Measurements from ENCODE around the gene SND1. TPM values are rescaled to one million over a fixed set of nuclear protein-coding genes. Genes with fewer than 3 reads are reported as not detected.

SND1 gene
- total and polyA plus RNA-seq, 2 donors (not counting 3 experiments of a cell fraction or from before 2014, with no cell fraction given), result 116 to 249 TPM

DNA sequence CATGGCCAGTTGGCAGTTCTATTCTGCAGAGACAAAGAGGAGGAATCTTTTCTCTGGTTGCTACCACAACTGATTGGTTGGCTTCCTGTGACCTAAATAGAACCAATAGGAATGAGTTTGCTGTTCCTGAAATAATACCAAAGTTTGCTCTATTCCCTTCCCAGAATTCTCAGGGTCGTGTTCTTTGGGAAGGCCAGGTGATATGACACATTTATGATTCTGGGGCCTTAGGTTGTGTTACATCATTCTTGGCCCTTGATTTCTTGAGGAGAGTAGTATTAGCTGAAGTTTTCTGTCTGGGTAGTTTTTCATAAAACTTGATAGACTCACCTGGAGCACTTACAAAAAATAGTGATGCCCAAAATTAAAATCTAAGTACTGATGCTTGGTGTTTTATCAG is 207.3 kb downstream of the SND1 start:
- Histone ChIP-seq H3K27me3 (ENCODE audit: control insufficient read depth in 2 of 2, insufficient read depth in 2 of 2, low read length in 2 of 2) (no peaks in the 10 kb centered on the region), H4K20me1 (replicated peaks; ENCODE audit: control insufficient read depth, extremely low read depth, insufficient read depth, low read length) (no peaks in the 10 kb centered on the region), H3K9me1 (replicated peaks; ENCODE audit: control insufficient read depth, extremely low read depth, insufficient read depth, low read length) (no peaks in the 10 kb centered on the region), H3K27ac (ENCODE audit: insufficient read depth, low read depth, low read length) (no peak overlapping the region), H3K4me1 (ENCODE audit: control insufficient read depth, extremely low read depth, insufficient read depth, low read length) (no peaks in the 10 kb centered on the region), H3K9me3 (replicated peaks; ENCODE audit: control insufficient read depth, insufficient read depth, low read length) (no peaks in the 10 kb centered on the region), H2AFZ (ENCODE audit: low read depth, low read length) (no peak overlapping the region), H3K4me3 (replicated peaks in 1 of 3; ENCODE audit: insufficient read depth in 1 of 3, low read depth in 1 of 3, low read length in 3 of 3) (no peak overlapping the region), H3K4me2 (ENCODE audit: insufficient read depth, low read length) (no peak overlapping the region), H3K79me2 (ENCODE audit: control insufficient read depth, insufficient read depth, low read length) (peaks cover 10% of the 10 kb centered on the region), H3K36me3 (ENCODE audit: control insufficient read depth in 2 of 2, extremely low read depth in 1 of 2, insufficient read depth in 2 of 2, low read length in 2 of 2) (no peaks in the 10 kb centered on the region), H3K9ac (replicated peaks; ENCODE audit: extremely low read depth, insufficient read depth, low read length) (no peak overlapping the region)
- dilution Hi-C loops (cut with MboI; ENCODE audit: extremely low pct_ligation_motif_present, low sequenced_read_pairs) (no loop called here), intact Hi-C loops (cut with micrococcal nuclease) (no loop called here)
- ChIA-PET CTCF (interaction anchor here (0.7 to 1.1 kb wide), 2 partner anchors 68 to 95 kb away, joined by 3 read pairs; no protein-coding TSS in a partner anchor), POLR2A (no interaction called here)
- no peak for TF ChIP-seq MYC (IDR thresholded peaks at IDR 0.05; ENCODE audit: low read depth, low read length)
- TF ChIP-seq, protein P1, sequence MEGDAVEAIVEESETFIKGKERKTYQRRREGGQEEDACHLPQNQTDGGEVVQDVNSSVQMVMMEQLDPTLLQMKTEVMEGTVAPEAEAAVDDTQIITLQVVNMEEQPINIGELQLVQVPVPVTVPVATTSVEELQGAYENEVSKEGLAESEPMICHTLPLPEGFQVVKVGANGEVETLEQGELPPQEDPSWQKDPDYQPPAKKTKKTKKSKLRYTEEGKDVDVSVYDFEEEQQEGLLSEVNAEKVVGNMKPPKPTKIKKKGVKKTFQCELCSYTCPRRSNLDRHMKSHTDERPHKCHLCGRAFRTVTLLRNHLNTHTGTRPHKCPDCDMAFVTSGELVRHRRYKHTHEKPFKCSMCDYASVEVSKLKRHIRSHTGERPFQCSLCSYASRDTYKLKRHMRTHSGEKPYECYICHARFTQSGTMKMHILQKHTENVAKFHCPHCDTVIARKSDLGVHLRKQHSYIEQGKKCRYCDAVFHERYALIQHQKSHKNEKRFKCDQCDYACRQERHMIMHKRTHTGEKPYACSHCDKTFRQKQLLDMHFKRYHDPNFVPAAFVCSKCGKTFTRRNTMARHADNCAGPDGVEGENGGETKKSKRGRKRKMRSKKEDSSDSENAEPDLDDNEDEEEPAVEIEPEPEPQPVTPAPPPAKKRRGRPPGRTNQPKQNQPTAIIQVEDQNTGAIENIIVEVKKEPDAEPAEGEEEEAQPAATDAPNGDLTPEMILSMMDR (IDR thresholded peaks at IDR 0.05; ENCODE audit: extremely low read depth in 1 of 2, insufficient read depth in 1 of 2, low read depth in 1 of 2, low read length in 2 of 2), result no peak
- no peak for TF ChIP-seq GATA2 (IDR thresholded peaks at IDR 0.05; ENCODE audit: insufficient read depth, insufficient read length, low read depth, low read length)
- TF ChIP-seq POLR2A (IDR thresholded peaks at IDR 0.05; ENCODE audit: low read depth, low read length), result no peak
- TF ChIP-seq JUN (IDR thresholded peaks at IDR 0.05; ENCODE audit: borderline replicate concordance, insufficient read depth, insufficient read length, low read depth), result no peak
- no peak for TF ChIP-seq EZH2 (IDR thresholded peaks at IDR 0.05; ENCODE audit: borderline replicate concordance, low read depth, low read length, severe bottlenecking)
- TF ChIP-seq, protein P2, sequence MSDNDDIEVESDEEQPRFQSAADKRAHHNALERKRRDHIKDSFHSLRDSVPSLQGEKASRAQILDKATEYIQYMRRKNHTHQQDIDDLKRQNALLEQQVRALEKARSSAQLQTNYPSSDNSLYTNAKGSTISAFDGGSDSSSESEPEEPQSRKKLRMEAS (IDR thresholded peaks at IDR 0.05; ENCODE audit: insufficient read depth, insufficient read length), result no peak
- no peak for DNase-seq (ENCODE audit: low read depth, low spot score)
- BruUV-seq (replicated peaks), result no TSS peak
- FAIRE-seq, result no peak

All from endothelial cell of umbilical vein (primary cell).